LNCAP (cell line): ENCODE data around the gene ASTN2.

Experiments used
- CTCF ChIP-seq: fragments of 450-650 bp; IDR thresholded peaks from 2 replicates; pipeline ENCODE4 v1.5.1; 2017; ENCODE audit warnings: mild to moderate bottlenecking

ASTN2 gene

GRCh38 chr9:117427357-117427913 lies 12.6 kb upstream of the ASTN2 start:
- TF ChIP-seq CTCF, result no peak

- no peak for TF ChIP-seq CTCF
These were observed 10.7 kb upstream of the ASTN2 start for GRCh38 chr9:117425566-117425965.

- no peak for TF ChIP-seq CTCF
These were observed 9.4 kb upstream of the ASTN2 start for GRCh38 chr9:117424291-117424690.

GRCh38 chr9:117418111-117418510 lies 3.3 kb upstream of the ASTN2 start:
- no peak for TF ChIP-seq CTCF

- no peak for TF ChIP-seq CTCF
These were observed 2.0 kb upstream of the ASTN2 start for GRCh38 chr9:117416856-117417255.

GRCh38 chr9:117415358-117415914 lies 579 bp upstream of the ASTN2 start:
- TF ChIP-seq CTCF, result no peak

GRCh38 chr9:117414220-117414905 lies 494 bp downstream of the ASTN2 start:
- TF ChIP-seq CTCF, result no peak
